ENCODE measurements around the gene COL8A1. TPM values are rescaled to one million over a fixed set of nuclear protein-coding genes. Genes with fewer than 3 reads are reported as not detected.
A peak's percentile ranks its signal among the peaks of the same experiment; 100 is the strongest.

Gene COL8A1
- total RNA-seq, 1 donor from 2014 or later: 0.08 TPM

DNA sequence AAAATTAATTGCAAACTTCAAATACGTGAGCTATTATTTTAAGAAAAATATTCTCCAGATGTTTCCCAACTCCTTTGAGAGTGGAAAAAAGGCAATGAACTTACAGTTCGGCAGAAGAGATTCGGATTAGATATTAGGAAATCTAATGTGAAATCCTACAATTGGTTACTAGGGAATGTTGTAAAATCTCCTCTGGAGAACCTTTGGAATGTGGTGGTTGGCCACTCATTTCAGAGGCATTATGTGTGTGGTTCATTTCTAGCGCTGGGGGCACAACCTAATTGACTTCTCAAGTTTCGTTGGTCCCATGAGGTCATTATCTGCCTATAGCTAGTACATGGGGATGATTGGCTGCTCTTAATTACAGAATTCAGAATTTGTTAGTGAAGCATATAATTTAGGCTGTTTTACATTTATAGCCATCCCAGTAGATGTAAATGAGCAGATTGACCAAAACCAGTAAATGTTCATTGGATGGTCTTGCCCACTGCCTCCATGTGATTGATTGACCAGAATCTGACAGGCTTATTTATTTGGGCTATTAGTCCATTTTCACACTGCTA is 144.7 kb downstream of the COL8A1 start:
- DNase-seq (ENCODE audit: low spot score): no peak
- no peaks in the 10 kb centered on the region for H3K36me3 Mint-ChIP-seq (ENCODE audit: low read depth)
- no peaks in the 10 kb centered on the region for H3K9me3 Mint-ChIP-seq
- intact Hi-C loops (cut with micrococcal nuclease): no loop called here
- peaks cover 28% of the 10 kb centered on the region for H3K27me3 Mint-ChIP-seq (ENCODE audit: insufficient read depth)
- no peak overlapping the region for H3K27ac Mint-ChIP-seq
- H3K4me3 Mint-ChIP-seq: no peak overlapping the region
- no peaks in the 10 kb centered on the region for H3K4me1 Mint-ChIP-seq (ENCODE audit: low read depth)

DNA sequence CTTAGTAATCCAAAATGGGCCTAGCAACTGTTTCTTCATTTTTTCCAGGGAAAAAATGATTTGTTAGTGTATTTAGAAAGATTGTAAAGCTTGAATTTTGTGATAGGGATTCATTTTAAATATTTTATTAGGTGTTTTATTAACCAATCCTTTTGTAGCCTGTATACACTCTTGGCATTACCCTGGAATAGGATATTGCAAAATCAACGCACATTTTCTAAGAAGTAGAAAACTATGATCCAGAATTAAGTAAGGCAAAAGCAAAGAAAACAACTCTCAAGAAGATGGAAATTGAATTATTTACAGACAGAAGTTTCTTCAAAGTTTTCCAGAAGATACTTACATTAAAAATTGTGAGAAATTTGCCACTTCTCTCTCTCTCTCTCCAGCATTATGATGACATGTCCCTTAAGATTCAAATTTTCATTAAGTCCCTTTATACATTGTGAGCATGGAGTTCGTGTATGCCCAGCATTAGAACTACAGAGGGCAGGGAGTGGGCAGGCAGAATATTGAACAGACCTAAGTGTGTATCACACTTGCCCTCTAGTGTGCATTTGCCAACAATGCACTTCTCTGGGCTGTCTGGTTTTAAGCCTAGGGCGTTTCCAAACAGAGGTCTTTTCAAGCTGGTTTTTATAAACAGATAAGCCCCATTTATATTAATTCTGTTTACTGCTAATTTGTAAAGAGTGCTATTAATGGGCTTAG is 150.8 kb downstream of the COL8A1 start:
- Mint-ChIP-seq H3K9me3 (no peaks in the 10 kb centered on the region), H3K36me3 (ENCODE audit: low read depth) (no peaks in the 10 kb centered on the region), H3K27ac (no peak overlapping the region), H3K27me3 (ENCODE audit: insufficient read depth) (peaks cover 23% of the 10 kb centered on the region), H3K4me1 (ENCODE audit: low read depth) (no peaks in the 10 kb centered on the region), H3K4me3 (no peak overlapping the region)
- intact Hi-C loops (cut with micrococcal nuclease): no loop called here
- DNase-seq (ENCODE audit: low spot score): no peak

DNA sequence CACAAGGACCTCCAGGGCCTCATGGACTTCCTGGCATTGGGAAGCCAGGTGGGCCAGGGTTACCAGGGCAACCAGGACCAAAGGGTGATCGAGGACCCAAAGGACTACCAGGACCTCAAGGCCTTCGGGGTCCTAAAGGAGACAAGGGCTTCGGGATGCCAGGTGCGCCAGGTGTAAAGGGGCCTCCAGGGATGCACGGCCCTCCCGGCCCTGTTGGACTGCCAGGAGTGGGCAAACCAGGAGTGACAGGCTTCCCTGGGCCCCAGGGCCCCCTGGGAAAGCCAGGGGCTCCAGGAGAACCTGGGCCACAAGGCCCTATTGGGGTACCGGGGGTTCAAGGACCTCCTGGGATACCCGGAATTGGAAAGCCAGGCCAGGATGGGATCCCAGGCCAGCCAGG is 156.1 kb downstream of the COL8A1 start:
- intact Hi-C loops (cut with micrococcal nuclease): no loop called here
- Mint-ChIP-seq H3K27me3 (ENCODE audit: insufficient read depth) (peaks cover 11% of the 10 kb centered on the region), H3K4me1 (ENCODE audit: low read depth) (no peaks in the 10 kb centered on the region), H3K27ac (no peak overlapping the region), H3K4me3 (no peak overlapping the region), H3K36me3 (ENCODE audit: low read depth) (no peaks in the 10 kb centered on the region), H3K9me3 (no peaks in the 10 kb centered on the region)
- DNase-seq (ENCODE audit: low spot score): no peak

DNA sequence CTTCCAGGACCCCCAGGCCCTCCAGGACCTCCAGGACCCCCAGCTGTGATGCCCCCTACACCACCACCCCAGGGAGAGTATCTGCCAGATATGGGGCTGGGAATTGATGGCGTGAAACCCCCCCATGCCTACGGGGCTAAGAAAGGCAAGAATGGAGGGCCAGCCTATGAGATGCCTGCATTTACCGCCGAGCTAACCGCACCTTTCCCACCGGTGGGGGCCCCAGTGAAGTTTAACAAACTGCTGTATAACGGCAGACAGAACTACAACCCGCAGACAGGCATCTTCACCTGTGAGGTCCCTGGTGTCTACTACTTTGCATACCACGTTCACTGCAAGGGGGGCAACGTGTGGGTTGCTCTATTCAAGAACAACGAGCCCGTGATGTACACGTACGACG is 157.2 kb downstream of the COL8A1 start:
- Mint-ChIP-seq H3K4me3 (no peak overlapping the region), H3K9me3 (no peaks in the 10 kb centered on the region), H3K36me3 (ENCODE audit: low read depth) (no peaks in the 10 kb centered on the region), H3K4me1 (ENCODE audit: low read depth) (no peaks in the 10 kb centered on the region), H3K27me3 (ENCODE audit: insufficient read depth) (peaks cover 9% of the 10 kb centered on the region), H3K27ac (no peak overlapping the region)
- no peak for DNase-seq (ENCODE audit: low spot score)
- intact Hi-C loops (cut with micrococcal nuclease): no loop called here

DNA sequence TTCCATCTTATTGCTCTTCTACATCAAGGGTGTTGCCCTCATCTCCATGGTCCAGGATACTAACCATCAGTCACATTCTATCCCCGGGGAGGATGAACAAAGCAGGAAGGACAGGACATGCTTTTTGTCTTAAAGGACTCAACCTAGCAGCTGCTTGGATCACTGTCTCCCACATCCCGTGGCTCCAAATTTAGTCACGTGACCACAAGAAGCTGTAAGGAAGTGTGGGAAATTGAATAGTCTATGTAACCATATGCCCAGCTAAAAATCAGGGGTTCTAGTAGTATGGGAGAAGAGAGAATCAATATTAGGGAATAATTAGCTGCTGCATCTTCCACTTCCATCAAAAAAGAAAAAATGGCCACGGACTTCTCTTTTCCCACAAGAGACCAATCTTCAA is 161.0 kb downstream of the COL8A1 start:
- Mint-ChIP-seq H3K27ac (no peak overlapping the region), H3K4me3 (no peak overlapping the region), H3K36me3 (ENCODE audit: low read depth) (no peaks in the 10 kb centered on the region), H3K4me1 (ENCODE audit: low read depth) (no peaks in the 10 kb centered on the region), H3K9me3 (peaks cover 3% of the 10 kb centered on the region), H3K27me3 (ENCODE audit: insufficient read depth) (peaks cover 3% of the 10 kb centered on the region)
- no peak for DNase-seq (ENCODE audit: low spot score)
- intact Hi-C loops (cut with micrococcal nuclease): no loop called here

DNA sequence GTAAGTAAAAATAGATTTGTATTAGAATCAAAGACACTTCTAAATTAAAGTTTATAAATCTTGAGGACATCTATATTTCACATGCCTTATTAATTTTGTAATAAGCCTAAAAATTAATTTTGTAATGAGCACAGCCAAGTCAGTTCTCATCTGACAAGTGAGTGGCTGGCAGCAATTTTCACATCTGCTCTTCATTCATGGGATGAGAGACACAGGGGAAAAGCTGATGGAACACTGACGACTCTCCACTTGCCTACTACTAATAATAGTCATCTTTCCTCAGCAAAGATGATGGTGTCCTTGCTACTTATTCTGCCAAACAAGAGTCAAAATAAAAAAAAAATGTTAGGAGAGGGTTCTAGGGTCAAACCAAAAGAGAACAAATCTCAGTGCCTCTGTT is 164.9 kb downstream of the COL8A1 start:
- H3K27me3 Mint-ChIP-seq (ENCODE audit: insufficient read depth): peaks cover 3% of the 10 kb centered on the region
- intact Hi-C loops (cut with micrococcal nuclease): no loop called here
- H3K9me3 Mint-ChIP-seq: peaks cover 12% of the 10 kb centered on the region
- H3K4me1 Mint-ChIP-seq (ENCODE audit: low read depth): no peaks in the 10 kb centered on the region
- DNase-seq (ENCODE audit: low spot score): no peak
- H3K27ac Mint-ChIP-seq: no peak overlapping the region
- H3K4me3 Mint-ChIP-seq: no peak overlapping the region
- peaks cover 2% of the 10 kb centered on the region for H3K36me3 Mint-ChIP-seq (ENCODE audit: low read depth)

DNA sequence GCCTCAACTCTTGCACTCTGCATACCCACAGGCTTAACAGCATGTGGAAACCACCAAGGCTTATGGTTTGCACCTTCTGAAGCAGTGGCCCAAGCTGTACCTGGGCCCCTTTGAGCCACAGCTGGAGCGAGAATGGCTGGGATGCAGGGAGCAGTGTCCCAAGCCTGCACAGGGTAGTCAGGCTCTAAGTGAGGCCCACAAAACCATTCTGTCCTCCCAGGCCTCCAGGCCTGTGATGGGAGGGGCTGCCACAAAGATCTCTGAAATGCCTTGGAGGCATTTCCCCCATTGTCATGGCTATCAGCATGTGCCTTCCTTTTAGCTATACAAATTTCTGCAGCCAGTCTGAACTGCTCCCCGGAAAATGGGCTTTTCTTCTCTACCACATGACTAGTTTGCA is 166.8 kb downstream of the COL8A1 start:
- H3K4me3 Mint-ChIP-seq: no peak overlapping the region
- peaks cover 5% of the 10 kb centered on the region for H3K27me3 Mint-ChIP-seq (ENCODE audit: insufficient read depth)
- H3K4me1 Mint-ChIP-seq (ENCODE audit: low read depth): no peaks in the 10 kb centered on the region
- no peak for DNase-seq (ENCODE audit: low spot score)
- intact Hi-C loops (cut with micrococcal nuclease): no loop called here
- peaks cover 12% of the 10 kb centered on the region for H3K9me3 Mint-ChIP-seq
- H3K36me3 Mint-ChIP-seq (ENCODE audit: low read depth): peaks cover 2% of the 10 kb centered on the region
- H3K27ac Mint-ChIP-seq: no peak overlapping the region

DNA sequence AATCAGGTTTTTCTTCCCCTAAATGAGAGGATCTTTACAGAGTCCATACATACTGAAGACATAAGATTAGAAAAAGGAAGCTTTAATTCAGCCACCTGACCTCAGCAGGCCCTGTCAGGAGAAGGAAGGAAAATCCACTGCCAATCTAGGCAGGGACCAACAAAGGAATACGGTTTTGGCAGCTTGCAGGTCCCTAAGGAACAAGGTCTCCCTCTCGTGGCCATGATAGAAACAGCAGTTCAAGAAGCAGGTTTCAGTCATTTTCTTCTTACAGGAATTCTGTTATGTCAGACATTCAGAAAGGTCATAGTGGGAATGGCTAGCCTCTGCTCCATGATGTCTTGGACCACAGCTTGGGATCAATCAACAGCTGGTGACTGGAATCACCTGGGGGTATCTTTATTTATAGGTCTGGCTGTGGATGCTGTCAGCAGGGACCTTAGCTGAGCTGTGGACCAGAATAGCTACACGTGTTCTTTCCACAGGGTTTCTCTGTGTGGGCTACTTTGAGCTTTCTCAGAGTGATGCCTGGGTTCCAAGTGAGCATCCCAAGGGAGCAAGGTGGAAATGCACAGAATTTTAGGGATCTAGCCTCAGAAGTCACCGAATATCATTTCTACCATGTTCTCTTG is 169.9 kb downstream of the COL8A1 start:
- Mint-ChIP-seq H3K36me3 (ENCODE audit: low read depth) (peaks cover 2% of the 10 kb centered on the region), H3K4me1 (ENCODE audit: low read depth) (no peaks in the 10 kb centered on the region), H3K27me3 (ENCODE audit: insufficient read depth) (peaks cover 5% of the 10 kb centered on the region), H3K9me3 (peaks cover 12% of the 10 kb centered on the region), H3K4me3 (no peak overlapping the region), H3K27ac (no peak overlapping the region)
- intact Hi-C loops (cut with micrococcal nuclease): no loop called here
- no peak for DNase-seq (ENCODE audit: low spot score)

DNA sequence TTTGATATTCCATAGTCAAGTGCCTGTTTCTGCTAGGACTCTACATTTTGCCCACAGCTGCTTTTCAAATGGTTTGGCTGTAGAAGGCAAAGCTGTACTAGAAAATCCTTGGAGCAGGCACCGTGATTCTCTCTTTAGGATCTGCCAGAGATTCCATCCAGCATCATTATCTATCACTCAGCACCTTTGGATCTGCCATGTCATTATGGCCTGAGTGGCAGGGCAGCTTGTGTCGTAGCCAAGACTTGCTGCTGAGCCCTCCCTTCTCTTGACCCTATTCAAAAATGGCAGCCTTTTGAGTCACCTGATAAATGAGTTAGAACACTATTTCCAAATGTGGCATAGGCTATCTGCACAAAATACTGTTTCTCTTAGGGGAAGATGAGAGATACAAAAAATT is 171.2 kb downstream of the COL8A1 start:
- Mint-ChIP-seq H3K9me3 (peaks cover 7% of the 10 kb centered on the region), H3K4me1 (ENCODE audit: low read depth) (no peaks in the 10 kb centered on the region)
- DNase-seq (ENCODE audit: low spot score): no peak

DNA sequence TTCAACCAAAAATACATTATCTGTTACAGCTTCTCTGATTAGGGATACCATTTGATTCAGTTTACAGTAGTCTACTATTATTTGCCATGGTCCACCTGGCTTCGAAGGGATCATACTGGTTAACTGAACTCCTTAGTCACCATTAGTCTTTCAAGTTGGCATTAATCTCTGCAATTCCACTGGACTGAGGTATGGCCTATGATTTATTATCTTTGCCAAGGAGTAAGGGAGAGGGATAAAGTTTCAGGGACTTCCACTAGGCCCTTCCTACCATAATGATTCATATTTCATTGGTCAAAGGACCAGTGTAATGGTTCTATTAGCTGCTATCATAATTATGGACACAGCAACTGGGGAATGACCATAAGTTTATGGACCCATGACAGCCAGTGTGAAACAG is 172.0 kb downstream of the COL8A1 start:
- DNase-seq (ENCODE audit: low spot score): no peak
- peaks cover 2% of the 10 kb centered on the region for H3K36me3 Mint-ChIP-seq (ENCODE audit: low read depth)
- H3K4me1 Mint-ChIP-seq (ENCODE audit: low read depth): no peaks in the 10 kb centered on the region
- H3K27ac Mint-ChIP-seq: no peak overlapping the region
- H3K4me3 Mint-ChIP-seq: no peak overlapping the region
- peaks cover 5% of the 10 kb centered on the region for H3K27me3 Mint-ChIP-seq (ENCODE audit: insufficient read depth)
- peaks cover 6% of the 10 kb centered on the region for H3K9me3 Mint-ChIP-seq
- intact Hi-C loops (cut with micrococcal nuclease): loop anchor here (10.0 kb wide), 3 partner anchors 1704 to 1776 kb away; partner anchors contain the start of genes GABRR3, PCNP and SENP7

More for the DNA sequence above, 171.2 kb downstream of the COL8A1 start:
- Mint-ChIP-seq H3K4me3 (no peak overlapping the region), H3K36me3 (ENCODE audit: low read depth) (peaks cover 2% of the 10 kb centered on the region), H3K27me3 (ENCODE audit: insufficient read depth) (peaks cover 5% of the 10 kb centered on the region), H3K27ac (no peak overlapping the region)
- intact Hi-C loops (cut with micrococcal nuclease): no loop called here

DNA sequence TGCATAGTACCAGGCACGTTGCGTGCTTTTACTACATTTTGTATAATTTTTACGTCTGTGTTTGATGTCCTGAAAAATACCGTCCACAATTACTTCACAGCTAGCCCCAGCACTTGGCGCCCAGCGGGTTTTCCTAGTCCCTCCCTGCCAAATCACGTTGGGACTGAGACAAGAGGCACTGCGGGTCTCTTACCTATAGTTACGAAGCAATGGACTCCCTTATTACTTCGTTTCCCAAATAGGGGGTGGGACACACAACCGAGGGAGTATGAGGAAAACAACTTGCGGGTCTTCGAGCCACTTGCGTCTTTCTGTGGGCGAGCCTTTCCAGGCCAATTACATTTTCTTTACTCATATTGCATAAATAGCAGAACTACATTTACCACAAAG is 178.6 kb downstream of the COL8A1 start:
- Mint-ChIP-seq H3K4me1 (ENCODE audit: low read depth) (peaks cover 35% of the 10 kb centered on the region), H3K4me3 (peak overlapping the region; percentile 88), H3K9me3 (no peaks in the 10 kb centered on the region), H3K36me3 (ENCODE audit: low read depth) (peaks cover 9% of the 10 kb centered on the region), H3K27me3 (ENCODE audit: insufficient read depth) (no peaks in the 10 kb centered on the region), H3K27ac (peak overlapping the region; percentile 90)
- DNase-seq (ENCODE audit: low spot score): no peak
- intact Hi-C loops (cut with micrococcal nuclease): loop anchor here (1.0 to 10.0 kb wide), 12 partner anchors 14 to 1905 kb away; partner anchors contain the start of genes CEP97, CLDND1, CPOX and GABRR3

DNA sequence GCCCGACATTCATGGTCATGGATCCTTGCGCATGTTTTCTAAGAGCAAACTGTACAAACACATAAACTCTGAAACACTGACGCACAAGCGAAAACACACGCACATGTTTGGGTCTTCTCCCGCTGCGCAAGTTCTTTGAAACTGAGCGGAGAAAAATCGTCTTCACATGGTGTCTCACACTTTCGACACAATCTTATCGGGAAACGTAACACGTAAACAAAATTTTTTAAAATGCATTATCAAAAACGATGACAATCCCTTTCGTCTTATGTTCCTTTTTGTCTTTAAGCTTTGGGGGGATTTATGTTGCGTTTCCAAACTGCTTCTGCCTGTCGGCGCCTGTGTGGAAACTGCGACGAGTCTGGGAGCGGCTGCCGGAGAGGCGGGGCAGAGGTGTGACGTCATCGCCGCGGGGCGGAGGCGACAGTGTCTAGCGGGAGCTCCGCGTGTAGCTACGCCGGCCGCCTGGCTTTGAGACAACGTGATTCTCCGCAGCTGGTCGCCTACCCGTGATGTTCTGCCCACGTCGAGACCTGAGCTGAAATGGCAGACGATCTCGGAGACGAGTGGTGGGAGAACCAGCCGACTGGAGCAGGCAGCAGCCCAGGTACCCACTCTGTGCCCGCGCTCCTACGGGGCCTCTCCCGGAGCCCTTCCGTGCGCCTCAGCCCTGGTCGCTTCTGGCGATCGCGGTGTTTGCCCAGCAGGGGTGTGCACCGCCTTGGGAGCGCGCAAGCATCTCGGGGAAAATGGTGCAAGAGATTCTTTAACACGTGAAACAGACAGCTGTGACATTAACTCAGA is 179.2 kb downstream of the COL8A1 start, which contains the start of gene CMSS1:
Gene CMSS1, plus strand, starts transcription at position 426 of the 804 bp plus-strand sequence.
- DNase-seq (ENCODE audit: low spot score): peak; percentile 92
- Mint-ChIP-seq H3K4me3 (peak within 1 kb of the TSS; percentile 88), H3K27ac (peak within 1 kb of the TSS; percentile 90), H3K4me1 (ENCODE audit: low read depth) (peaks cover 35% of the 10 kb centered on the region), H3K27me3 (ENCODE audit: insufficient read depth) (no peaks in the 10 kb centered on the region), H3K36me3 (ENCODE audit: low read depth) (peaks cover 9% of the 10 kb centered on the region), H3K9me3 (no peaks in the 10 kb centered on the region)
- intact Hi-C loops (cut with micrococcal nuclease): loop anchor here (1.0 to 10.0 kb wide), 13 partner anchors 14 to 1905 kb away; partner anchors contain the start of genes CEP97, CLDND1, CPOX and GABRR3

Data from activated T-helper 1 cell treated with anti-CD3 and anti-CD28 coated beads, Interleukin-12 subunit alpha, Interleukin-12 subunit beta, Interleukin-2, Interleukin-4 antibody, amounts not matched to agents 30 ng/mL and 10 ng/mL and 1 ng/mL, durations not matched to agents 14 hours and 24 hours and 36 hours (primary cell).